UCSD-AML1 (cell line): ENCODE measurements around the gene SLMAP.

ENCODE experiments used
- DNase-seq: peaks from one replicate; lab custom pipeline; 2025; ENCODE audit not compliant: unreplicated experiment; lab: John Stamatoyannopoulos, UW

Gene SLMAP

DNA sequence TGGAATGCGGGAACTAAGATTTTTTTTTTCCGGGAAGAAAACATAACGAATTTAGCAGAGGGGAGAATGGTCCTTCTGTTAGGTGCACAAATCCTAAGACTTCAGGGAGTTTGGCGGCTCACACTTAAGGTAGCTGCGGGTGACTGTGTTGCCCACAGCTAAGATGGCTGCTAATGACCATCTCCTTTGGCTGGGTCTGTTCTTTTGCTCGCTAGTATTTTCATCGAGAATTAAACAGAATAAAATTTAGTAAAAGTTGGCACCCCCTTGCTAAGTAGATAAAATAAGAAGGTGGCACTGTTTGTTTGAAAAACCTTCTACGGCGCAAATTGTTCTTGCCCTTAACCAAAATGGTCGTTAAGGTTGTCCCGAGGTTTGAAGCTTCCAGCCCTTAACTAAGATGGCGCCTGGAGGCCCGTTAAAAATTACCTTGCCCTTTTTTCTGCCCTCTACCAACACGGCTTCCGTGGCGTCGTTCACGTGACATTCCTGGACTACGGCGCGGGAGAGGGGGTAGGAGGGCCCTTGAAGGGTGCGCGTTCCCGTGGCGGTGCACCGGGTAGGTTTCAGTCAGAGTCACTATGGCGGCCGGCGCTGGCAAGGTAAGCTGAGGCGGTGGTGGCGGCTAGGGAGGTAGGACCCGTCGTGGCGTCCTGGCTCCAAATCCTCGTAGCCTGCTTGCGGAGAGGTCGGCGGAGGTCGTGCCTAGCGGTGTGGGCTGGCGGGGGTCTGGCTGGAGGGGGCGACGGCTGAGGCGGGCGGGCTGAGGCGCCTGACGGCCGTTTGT is at the start of gene SLMAP:
Gene SLMAP, plus strand, starts transcription at position 569 of the 787 bp plus-strand sequence. CDS start 1,343 bp downstream, outside the sequence.
- peak; percentile 92 for DNase-seq

- no peak for DNase-seq
Measured at GRCh38 chr3:57706462-57706861, 49.6 kb upstream of the SLMAP start.

GRCh38 chr3:57709031-57709430 is 47.1 kb upstream of the SLMAP start:
- DNase-seq, result no peak

DNA sequence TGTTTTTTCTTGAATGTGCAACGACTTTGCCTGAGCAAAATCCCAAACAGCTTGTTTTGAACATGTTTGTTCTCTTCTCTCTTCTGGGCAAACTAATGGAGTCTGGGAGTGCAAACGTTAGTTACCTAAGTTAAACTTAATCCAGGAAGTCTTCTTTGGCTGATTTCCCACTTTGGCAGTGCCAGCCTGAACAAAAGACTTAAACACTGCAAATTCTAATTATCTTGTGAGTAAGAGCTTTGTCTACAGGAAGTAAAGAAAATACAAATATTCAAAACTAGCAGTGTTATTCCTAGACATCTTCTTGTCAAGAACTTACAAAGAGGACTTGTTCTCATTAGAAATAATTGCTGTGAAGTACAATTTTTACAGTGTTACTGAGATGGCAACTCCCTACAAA is 46.5 kb upstream of the SLMAP start:
- DNase-seq, result no peak

DNA sequence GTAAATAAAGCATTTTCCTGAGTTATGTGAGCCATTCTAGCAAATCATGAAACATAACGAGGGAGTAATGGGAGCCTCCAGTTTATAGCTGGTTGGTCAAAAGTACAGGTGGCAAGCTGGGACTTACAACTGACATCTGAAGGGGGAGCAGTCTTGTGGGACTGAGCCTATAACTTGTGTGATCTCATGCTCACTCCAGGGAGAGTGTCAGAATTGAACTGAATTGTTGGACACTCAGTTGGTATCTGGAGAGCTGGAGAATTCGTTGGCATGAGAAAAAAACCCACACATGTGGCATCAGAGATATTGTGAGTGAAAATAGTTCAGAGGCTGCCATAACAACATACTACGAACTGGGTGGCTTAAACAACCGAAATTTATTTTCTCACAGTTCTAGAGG is 40.4 kb upstream of the SLMAP start:
- no peak for DNase-seq

GRCh38 chr3:57717205-57717868 is 38.8 kb upstream of the SLMAP start:
- no peak for DNase-seq

DNA sequence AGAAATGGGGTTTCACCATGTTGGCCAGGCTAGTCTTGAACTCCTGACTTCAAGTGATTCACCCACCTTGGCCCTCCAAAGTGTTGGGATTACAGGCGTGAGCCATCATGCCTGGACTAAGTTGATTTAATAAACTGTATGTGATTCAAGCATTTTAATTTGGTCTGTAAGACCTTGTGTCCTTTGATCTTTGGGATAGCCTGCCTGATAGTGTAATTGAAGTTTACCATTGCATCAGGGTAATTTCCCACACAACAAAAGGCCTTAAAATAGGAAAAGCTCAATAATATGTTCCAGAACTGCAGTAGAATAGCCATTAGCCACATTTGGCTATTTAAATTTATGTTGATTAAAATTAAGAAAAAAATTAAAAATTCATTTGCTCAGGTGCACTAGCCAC is 38.0 kb upstream of the SLMAP start:
- no peak for DNase-seq

DNA sequence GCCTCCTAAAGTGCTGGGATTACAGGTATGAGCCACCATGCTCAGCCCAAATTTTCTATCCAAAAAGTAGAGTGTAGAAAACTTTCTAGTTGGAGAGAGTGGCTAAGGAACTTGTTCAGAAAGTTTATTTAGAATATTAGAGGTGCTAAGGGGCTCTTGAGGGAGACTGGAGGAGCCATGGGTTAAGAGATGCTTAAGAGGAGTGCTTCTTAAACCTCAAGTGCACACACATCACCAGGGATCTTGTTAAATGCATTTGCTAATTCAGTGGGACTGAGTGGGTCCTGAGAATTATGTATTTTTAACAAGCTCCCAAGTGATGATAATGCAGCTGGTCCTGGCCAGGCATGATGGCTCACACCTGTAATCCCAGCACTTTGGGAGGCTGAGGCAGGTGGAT is 29.7 kb upstream of the SLMAP start:
- no peak for DNase-seq

DNA sequence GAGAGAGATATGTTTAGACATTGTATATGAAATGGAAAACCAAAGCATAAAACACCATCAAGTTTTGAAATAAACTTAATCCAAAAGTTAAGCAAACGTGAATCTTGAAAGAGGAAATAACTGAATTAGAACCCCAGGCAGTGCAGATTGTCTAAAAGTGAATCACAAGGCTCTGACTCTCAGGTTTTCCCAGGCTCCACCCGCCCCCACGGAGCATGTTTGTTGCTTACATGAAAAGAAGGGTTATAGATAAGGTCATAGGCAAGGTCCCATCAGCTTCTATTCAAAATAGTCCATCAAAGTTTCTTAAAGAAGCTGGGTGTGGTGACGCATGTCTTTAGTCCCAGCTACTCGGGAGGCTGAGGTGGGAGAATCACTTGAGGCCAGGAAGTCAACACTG is 29.0 kb upstream of the SLMAP start:
- DNase-seq, result no peak

- no peak for DNase-seq
Measured at GRCh38 chr3:57729334-57730045, 26.6 kb upstream of the SLMAP start.

- no peak for DNase-seq
Measured at GRCh38 chr3:57730682-57731081, 25.4 kb upstream of the SLMAP start.

DNA sequence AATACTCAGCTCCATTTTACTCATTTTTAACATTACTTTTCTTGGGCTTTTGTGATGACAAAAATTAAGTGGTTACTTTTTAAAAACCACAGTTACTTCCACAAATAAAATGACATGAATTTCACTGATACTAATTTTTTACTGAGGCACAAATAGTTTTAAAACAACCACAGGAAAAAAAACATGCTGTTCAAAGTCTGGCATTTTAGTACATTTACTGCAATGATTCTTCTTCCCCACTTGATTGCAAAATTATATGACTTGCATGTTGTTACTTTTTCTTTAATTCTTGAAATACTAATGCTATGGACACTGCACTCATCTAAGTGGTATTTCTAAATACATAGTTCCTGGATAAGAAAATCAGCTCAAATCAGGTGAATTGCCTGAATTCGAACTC is 24.8 kb upstream of the SLMAP start:
- no peak for DNase-seq

GRCh38 chr3:57733790-57734189 is 22.3 kb upstream of the SLMAP start:
- DNase-seq, result no peak

- DNase-seq, result no peak
Measured at GRCh38 chr3:57735405-57735804, 20.7 kb upstream of the SLMAP start.

- DNase-seq, result no peak
Measured at GRCh38 chr3:57737840-57738239, 18.3 kb upstream of the SLMAP start.

- DNase-seq, result no peak
Measured at GRCh38 chr3:57738391-57738790, 17.7 kb upstream of the SLMAP start.

DNA sequence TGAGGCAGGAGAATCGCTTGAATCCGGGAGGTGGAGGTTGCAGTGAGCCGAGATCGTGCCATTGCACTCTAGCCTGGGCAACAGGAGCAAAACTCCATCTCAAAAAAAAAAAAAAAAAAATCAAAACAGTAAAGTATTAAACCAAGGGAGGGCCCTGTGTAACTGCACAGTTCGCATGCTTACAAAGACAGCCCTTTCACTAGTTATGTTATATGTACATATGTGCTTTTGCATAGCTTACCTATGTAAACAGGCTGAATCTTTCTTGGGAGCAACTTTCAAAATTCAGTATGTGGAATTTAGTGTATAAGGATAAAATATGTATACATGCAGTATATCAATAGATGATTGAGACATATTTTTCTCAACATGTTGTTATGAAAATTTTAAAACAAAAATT is 16.1 kb upstream of the SLMAP start:
- no peak for DNase-seq

DNA sequence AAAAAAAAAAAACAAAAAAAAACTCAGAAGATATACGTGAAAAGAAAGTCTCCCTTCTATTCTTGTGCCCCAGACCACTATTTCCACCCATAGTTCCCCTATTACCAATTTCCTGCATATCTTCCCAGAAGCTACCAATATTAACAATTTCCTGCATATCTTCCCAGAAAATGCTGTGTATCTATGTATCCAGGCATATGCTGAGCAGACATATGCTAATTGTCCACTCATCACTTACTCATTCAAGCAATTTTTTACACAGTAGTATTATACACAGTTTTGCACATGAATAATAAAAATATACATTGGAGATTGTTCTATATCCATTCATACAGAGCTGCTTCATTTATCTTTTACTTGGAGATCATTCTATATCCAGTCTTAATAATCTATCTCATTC is 12.6 kb upstream of the SLMAP start:
- DNase-seq, result no peak

DNA sequence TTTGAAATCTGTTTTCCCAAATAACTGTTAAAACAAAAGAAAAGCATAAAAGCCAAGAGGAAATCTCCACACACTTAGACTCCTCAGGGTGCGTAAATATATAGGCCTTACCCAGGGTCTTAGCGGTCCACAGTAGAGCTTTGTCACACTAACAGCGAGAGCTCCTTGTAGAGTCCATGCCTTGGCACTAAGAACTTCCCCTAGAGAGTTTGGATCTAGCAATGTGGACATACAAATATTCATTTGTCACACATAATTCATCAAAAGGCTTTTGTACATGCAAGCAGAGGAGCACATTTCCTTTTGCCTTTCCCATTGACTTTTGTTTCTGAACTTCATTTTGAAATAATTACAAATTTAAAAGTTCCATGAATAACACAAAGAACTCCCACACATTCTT is 11.0 kb upstream of the SLMAP start:
- DNase-seq, result no peak

DNA sequence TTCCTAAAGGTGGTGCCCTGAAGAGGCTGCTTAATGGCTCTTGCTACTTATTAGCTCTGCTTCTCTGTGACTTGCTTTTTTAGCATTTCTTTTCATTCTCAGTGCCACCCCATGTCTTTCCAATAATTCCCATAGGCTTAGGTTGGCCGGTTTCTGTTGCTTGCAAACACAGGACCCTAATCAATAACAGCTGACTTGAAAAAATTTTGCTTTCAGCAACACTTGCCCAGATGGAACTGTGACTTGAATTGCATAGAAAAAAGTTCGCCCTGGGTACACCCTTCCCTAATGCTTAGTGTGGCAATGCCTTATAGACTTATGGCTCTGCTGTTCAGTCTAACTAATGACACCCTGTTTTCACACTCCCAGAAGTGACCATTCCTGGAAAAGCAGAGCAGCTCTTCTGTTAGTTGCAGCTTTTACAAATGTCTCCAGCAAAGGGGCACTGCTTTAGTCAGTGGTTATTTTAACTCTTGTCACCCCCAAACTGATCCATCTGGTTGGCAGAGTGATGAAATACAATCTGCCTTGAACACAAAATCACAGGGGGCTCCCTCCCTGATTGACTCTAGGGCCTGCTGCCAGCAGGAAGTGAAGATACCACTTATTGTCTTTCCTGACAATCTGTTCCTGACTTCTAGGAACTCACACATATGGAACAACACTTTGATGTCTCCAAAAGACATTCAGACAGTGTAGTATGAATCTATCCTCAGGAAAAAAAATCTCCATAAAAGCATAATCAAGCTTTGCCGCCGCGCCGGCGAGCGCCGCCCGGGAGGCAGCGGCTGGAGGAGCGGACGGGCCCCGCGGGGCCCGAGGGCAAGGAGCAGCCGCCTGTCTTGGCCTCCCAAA is 9.7 kb upstream of the SLMAP start:
- no peak for DNase-seq

- no peak for DNase-seq
Measured at GRCh38 chr3:57749542-57749941, 6.6 kb upstream of the SLMAP start.
